GM12891 (cell line): ENCODE data around the gene PAX3. TPM values are rescaled to one million over a fixed set of nuclear protein-coding genes. Genes with fewer than 3 reads are reported as not detected.
A peak's percentile ranks its signal among the peaks of the same experiment; 100 is the strongest.

ENCODE experiments used
- DNase-seq: peaks from one replicate; pipeline ENCODE4 v3.0.0; 2011; ENCODE audit warnings: low spot score; ENCODE audit not compliant: insufficient read length
- FAIRE-seq: peaks from 2 replicates; lab custom pipeline; 2011; peaks lifted over from hg19 to GRCh38; lab: Jason Lieb, UNC
- PAX5 ChIP-seq: IDR thresholded peaks from 2 replicates; pipeline ENCODE4 v1.6.1; 2011; ENCODE audit warnings: low read length, moderate library complexity, mild to moderate bottlenecking; ENCODE audit not compliant: insufficient read depth, severe bottlenecking
- POLR2A ChIP-seq: IDR thresholded peaks from 2 replicates; pipeline ENCODE4 v1.6.1; 2011; ENCODE audit warnings: low read depth, low read length, control low read depth
- POLR2AphosphoS5 ChIP-seq: IDR thresholded peaks from 2 replicates; pipeline ENCODE4 v1.6.1; 2011; ENCODE audit warnings: low read depth, low read length, control low read depth
- POU2F2 ChIP-seq: IDR thresholded peaks from 2 replicates; pipeline ENCODE4 v1.6.1; 2011; ENCODE audit warnings: low read depth, mild to moderate bottlenecking, control low read depth, low read length, moderate library complexity
- SPI1 ChIP-seq: IDR thresholded peaks from 2 replicates; pipeline ENCODE4 v1.6.1; 2011; ENCODE audit warnings: low read depth, low read length, control low read depth
- TAF1 ChIP-seq: IDR thresholded peaks from 2 replicates; pipeline ENCODE4 v1.6.1; 2011; ENCODE audit warnings: low read depth, low read length, control low read depth
- polyA plus RNA-seq: library from polyadenylated mRNA; unstranded; fragments of >200 nt; gene quantifications from one replicate; pipeline ENCODE4 v1.2.1, GENCODE V29; 2012; ENCODE audit warnings: low read depth, missing spikeins, inconsistent platforms; ENCODE audit not compliant: missing spikeins

Gene PAX3
- not detected for polyA plus RNA-seq

DNA sequence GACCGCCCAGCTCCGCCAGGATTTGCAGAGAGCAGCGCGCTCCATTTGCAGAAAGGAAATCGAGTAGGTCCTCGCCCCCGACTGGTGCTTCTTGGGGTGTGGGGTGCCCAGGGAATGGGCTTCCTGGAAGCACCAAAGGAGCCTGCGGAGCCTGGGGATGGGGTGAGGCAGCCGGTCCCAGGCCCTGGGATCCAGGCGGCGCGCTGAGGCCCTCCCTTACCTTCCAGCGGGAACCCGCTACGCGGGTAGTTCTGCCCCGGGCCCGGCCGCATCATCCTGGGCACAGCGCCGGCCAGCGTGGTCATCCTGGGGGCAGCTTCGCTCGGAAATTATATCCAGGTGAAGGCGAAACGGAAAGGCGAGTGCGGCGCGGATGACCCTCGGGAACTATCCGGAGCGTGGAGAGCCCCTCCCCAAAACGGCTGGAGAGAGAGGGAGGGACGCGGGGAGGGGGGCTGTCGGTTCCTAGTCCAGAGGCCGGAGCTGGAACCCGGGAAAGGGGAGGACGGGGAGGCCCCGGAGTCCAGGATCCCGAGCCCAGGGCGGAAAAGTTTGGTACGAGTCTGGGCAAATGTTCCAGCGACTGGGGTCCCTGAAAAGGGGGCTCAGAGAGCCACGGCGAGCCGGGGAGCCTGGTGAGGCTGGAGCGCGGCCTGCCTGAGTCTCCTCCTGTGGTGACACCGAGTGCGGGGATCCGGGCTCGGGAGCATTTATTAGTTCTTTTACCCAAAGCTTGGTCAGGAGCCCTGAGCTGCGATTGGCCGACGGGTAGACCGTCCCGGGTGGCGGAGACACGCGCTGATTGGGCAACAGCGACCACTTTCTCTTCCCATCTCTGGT, at the start of gene PAX3:
Gene PAX3 (minus strand): TSS at position 688 of the 840 bp plus-strand sequence. CDS start 383 bp downstream, at position 305.
- TF ChIP-seq SPI1 (no peak), POLR2AphosphoS5 (no peak), PAX5 (no peak), TAF1 (no peak), POLR2A (no peak), POU2F2 (no peak)
- FAIRE-seq (no peak), DNase-seq (no peak)

DNA sequence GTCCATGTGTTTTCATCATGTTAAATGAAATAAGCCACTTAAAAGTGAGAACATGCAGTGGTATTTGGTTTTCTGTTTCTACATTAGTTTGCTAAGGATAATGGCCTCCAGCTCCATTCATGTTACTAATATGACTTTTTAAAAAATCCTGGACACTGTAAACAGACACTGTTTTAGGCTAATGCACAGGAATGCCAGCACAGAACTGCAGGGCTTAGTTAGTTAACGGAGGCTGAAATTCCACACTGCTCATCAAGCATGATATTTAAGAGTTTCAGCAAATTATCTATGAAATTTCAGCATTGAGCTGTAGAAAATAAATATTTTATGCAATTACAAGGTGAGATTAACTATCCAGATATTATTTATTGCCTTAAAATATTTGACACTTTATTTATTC, 42.5 kb upstream of the PAX3 start:
- no peak for TF ChIP-seq SPI1
- no peak for FAIRE-seq
- no peak for DNase-seq

DNA sequence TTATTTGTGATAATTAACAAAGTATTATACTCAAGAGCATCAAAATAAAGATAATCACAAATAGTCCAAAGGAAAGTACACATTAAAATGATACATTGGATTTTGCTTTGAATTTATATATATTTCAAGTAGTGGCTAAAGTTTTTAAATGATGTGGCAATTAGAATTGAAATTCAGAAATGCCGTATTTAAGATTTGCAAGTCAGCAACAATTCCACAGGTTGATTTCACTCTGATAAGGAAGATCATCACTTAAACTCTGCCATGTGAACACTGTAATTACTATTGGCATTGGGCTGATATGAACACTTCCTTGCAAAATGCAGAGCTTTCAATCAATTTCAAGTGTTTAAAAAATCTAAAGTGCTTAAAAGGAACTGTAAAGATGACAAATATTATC, 39.6 kb upstream of the PAX3 start:
- FAIRE-seq, result no peak
- TF ChIP-seq PAX5 (no peak), POLR2A (no peak), POU2F2 (no peak), POLR2AphosphoS5 (no peak), SPI1 (no peak), TAF1 (no peak)
- DNase-seq, result no peak

DNA sequence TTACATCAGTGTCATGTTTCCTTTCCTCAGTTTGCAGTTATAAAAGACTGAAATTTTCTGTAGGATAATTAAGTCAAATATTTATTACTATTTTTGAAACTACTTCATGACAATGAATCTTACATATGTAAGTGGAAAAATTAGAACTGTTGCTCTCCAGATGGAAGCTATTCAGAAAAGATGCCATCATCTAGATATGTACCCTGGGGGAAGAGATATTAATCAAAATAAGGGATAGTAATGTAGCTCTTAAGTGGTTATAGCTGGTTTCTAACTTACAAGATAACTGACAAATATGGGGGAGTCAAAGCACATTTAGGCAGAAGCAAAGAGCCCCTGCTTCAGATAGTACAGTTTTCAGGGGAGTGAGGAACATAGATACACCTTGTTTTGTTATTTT, 38.1 kb upstream of the PAX3 start:
- TF ChIP-seq POLR2A, result no peak
- no peak for TF ChIP-seq POLR2AphosphoS5
- no peak for TF ChIP-seq SPI1
- TF ChIP-seq TAF1, result no peak
- TF ChIP-seq PAX5, result no peak
- no peak for TF ChIP-seq POU2F2
- DNase-seq (no peak), FAIRE-seq (no peak)

DNA sequence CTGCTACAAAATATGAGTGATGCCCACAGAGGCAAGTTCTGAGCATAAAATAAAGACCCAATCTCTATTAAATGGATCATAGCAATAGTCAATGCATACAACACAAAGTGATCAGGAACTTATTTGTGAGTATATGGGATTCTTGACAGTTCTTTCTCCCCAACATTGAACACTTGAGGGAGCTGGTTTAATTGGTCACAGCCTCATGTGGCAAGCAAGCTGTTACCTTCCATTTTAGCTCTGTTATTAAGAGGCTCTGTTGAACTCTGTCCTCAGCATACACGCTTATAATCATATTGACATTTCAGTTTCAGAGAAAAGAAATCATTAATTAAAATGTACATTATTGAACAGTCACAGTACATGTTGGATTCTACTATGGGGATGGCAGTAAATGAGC, 37.6 kb upstream of the PAX3 start:
- FAIRE-seq (no peak), DNase-seq (no peak)
- TF ChIP-seq PAX5, result no peak
- no peak for TF ChIP-seq TAF1
- TF ChIP-seq SPI1, result no peak
- TF ChIP-seq POLR2AphosphoS5, result no peak
- TF ChIP-seq POU2F2, result no peak
- TF ChIP-seq POLR2A, result no peak

DNA sequence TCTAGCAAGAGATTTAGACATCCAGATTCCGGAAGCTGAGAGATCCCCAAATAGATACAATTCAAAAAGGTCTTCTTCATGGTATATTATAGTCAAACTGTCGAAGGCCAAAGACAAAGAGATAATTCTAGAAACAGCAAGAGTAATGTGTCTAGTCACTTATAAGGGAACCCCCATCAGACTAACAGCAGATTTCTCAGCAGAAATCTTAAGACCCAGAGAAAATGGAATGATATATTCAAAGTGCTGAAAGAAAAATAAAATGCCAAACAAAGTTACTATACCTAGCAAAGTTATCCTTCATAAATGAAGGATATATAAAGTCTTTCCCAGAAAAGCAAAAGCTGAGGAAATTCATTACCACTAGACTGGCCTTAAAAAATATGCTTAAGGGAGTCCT, 36.1 kb upstream of the PAX3 start:
- TF ChIP-seq PAX5, result no peak
- TF ChIP-seq POLR2AphosphoS5, result no peak
- no peak for TF ChIP-seq POLR2A
- DNase-seq (no peak), FAIRE-seq (no peak)

DNA sequence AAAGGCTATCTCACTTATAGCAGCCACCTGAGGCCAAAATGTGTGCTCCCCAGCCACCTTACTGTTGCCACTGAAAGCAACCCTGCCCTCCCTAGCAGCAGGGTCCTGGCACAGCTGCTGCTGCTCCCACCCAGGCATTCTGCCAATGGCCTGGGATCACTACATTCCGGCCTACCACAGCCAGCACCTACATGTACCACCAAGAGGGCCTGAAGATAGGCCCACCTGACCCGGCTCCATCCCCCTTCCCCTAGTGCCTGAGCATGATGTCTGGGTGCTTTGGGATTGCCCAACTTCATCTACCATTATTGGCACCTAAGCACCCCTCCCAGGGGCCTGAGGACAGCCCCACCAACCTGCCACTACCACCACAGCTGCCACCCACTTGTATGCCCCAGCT, 34.6 kb upstream of the PAX3 start:
- FAIRE-seq, result no peak
- TF ChIP-seq SPI1 (no peak), POU2F2 (no peak), PAX5 (no peak), POLR2A (no peak), TAF1 (no peak), POLR2AphosphoS5 (no peak)
- no peak for DNase-seq

DNA sequence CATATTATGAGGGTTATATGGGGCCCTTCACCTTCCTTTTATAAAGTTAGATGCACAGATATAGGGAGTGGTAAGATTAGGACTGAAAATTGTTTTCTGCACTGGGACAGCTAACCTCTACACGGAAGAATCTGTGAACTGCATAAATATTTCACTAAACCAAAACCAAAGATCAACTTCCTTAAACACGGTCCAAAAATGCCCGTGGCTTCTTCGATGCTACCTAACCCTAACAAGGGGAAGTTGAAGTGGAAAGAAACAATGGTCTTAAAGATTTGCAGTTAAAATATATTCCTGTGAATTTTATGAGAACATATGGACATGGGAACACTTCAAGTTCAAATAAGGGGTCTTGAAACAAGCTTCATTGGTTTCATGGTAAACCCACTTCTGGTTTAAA, 33.3 kb upstream of the PAX3 start:
- no peak for TF ChIP-seq POLR2A
- TF ChIP-seq POU2F2, result no peak
- TF ChIP-seq SPI1, result no peak
- TF ChIP-seq PAX5, result no peak
- DNase-seq (no peak), FAIRE-seq (no peak)

DNA sequence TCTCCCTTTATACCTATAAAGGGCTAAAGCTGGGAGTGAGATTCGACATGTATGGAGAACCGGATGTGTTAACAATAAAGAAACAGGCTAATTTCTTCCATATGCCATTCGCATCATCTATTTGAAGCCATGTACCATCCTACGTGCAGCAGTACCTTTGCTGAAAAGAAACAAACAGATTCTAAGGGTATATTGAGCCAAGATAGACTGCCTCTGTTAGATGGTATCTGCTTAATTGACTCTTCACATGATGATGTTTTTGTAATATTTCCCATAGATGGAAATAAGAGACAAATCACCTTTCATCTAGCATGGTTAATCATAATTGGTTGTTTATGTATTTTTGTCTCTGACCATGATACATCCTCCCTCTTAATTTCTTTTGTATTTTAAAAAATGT, 32.1 kb upstream of the PAX3 start:
- no peak for TF ChIP-seq POLR2AphosphoS5
- TF ChIP-seq POLR2A, result no peak
- TF ChIP-seq TAF1, result no peak
- no peak for TF ChIP-seq POU2F2
- TF ChIP-seq SPI1, result no peak
- no peak for TF ChIP-seq PAX5
- DNase-seq, result no peak
- no peak for FAIRE-seq

DNA sequence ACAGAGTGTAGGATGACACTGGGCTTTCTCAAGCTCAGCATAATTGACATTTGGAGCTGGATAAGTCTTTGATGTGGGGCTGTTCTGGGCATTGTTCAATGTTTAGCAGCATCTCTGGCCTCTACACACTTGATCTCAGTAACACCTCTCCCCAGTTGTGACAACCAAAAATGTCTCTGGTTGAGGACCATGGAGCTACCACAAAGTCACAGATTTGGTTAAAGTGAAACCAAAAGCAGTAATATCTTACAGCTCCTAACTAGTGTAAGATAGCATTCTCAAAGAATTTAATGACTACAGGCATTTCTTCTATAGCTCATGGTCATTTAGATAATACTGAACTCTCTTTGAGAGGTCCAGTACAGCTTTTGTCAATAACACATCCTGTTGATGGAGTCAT, 23.4 kb upstream of the PAX3 start:
- no peak for TF ChIP-seq TAF1
- no peak for TF ChIP-seq POU2F2
- no peak for TF ChIP-seq PAX5
- no peak for TF ChIP-seq POLR2A
- TF ChIP-seq POLR2AphosphoS5, result no peak
- no peak for TF ChIP-seq SPI1
- DNase-seq (no peak), FAIRE-seq (peak; percentile 71)
